GM18508 (cell line): ENCODE data around the gene TRPM6.
A peak's percentile ranks its signal among the peaks of the same experiment; 100 is the strongest.

Experiments used
- ATAC-seq: cut with Tn5 transposase; IDR thresholded peaks from one replicate; pipeline ENCODE4 v1.9.1; 2021; ENCODE audit warnings: moderate number of reproducible peaks; ENCODE audit not compliant: insufficient read depth, unreplicated experiment

The TRPM6 gene

GRCh38 chr9:74775396-74775795 is 112.3 kb downstream of the TRPM6 start:
- no peak for ATAC-seq

- ATAC-seq, result peak; percentile 35
Measured at GRCh38 chr9:74773886-74774479, 113.7 kb downstream of the TRPM6 start.

- peak; percentile 52 for ATAC-seq
Measured at GRCh38 chr9:74772121-74772520, 115.6 kb downstream of the TRPM6 start.

GRCh38 chr9:74771672-74772071 is 116.0 kb downstream of the TRPM6 start:
- no peak for ATAC-seq

GRCh38 chr9:74771262-74771585 is 116.5 kb downstream of the TRPM6 start:
- ATAC-seq, result no peak

- ATAC-seq, result no peak
Measured at GRCh38 chr9:74770508-74771261, 117.0 kb downstream of the TRPM6 start.

- no peak for ATAC-seq
Measured at GRCh38 chr9:74765481-74765971, 122.2 kb downstream of the TRPM6 start.

- ATAC-seq, result no peak
Measured at GRCh38 chr9:74762950-74763349, 124.8 kb downstream of the TRPM6 start.

GRCh38 chr9:74760031-74760700 is 127.6 kb downstream of the TRPM6 start:
- no peak for ATAC-seq

- no peak for ATAC-seq
Measured at GRCh38 chr9:74755999-74756398, 131.7 kb downstream of the TRPM6 start.

GRCh38 chr9:74755355-74755754 is 132.4 kb downstream of the TRPM6 start:
- ATAC-seq, result no peak

GRCh38 chr9:74753650-74754049 is 134.1 kb downstream of the TRPM6 start:
- ATAC-seq, result no peak

- no peak for ATAC-seq
Measured at GRCh38 chr9:74748966-74749365, 138.8 kb downstream of the TRPM6 start.

- ATAC-seq, result no peak
Measured at GRCh38 chr9:74742792-74743730, 144.7 kb downstream of the TRPM6 start.

- no peak for ATAC-seq
Measured at GRCh38 chr9:74742191-74742790, 145.4 kb downstream of the TRPM6 start.

GRCh38 chr9:74736646-74737045 is 151.1 kb downstream of the TRPM6 start:
- ATAC-seq, result no peak

GRCh38 chr9:74735761-74736160 is 152.0 kb downstream of the TRPM6 start:
- ATAC-seq, result no peak

- ATAC-seq, result no peak
Measured at GRCh38 chr9:74729136-74729695, 158.5 kb downstream of the TRPM6 start.

- no peak for ATAC-seq
Measured at GRCh38 chr9:74728176-74728575, 159.5 kb downstream of the TRPM6 start.

GRCh38 chr9:74726581-74726980 is 161.1 kb downstream of the TRPM6 start:
- ATAC-seq, result no peak
